ENCODE measurements around the gene SP2.

SP2 gene

DNA sequence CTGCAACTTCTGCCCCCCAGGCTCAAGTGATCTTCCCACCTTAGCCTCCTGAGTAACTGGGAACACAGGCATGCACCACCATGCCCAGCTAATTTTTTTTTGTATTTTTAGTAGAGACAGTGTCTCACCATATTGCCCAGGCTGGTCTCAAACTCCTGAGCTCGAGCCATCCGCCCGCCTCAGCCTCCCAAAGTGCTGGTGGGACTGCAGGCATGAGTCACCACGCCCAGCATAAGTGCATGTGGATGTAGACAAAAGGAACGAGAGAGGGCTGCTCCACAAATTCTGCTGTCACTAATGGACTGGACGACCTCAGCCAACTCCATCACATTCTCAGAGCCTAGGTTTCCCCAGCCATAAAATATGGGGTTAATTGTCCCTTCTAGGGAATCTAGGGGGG, 7.7 kb upstream of the SP2 start:
- no peak for FAIRE-seq
- DNase-seq (ENCODE audit: insufficient read length, low spot score) = no peak

DNA sequence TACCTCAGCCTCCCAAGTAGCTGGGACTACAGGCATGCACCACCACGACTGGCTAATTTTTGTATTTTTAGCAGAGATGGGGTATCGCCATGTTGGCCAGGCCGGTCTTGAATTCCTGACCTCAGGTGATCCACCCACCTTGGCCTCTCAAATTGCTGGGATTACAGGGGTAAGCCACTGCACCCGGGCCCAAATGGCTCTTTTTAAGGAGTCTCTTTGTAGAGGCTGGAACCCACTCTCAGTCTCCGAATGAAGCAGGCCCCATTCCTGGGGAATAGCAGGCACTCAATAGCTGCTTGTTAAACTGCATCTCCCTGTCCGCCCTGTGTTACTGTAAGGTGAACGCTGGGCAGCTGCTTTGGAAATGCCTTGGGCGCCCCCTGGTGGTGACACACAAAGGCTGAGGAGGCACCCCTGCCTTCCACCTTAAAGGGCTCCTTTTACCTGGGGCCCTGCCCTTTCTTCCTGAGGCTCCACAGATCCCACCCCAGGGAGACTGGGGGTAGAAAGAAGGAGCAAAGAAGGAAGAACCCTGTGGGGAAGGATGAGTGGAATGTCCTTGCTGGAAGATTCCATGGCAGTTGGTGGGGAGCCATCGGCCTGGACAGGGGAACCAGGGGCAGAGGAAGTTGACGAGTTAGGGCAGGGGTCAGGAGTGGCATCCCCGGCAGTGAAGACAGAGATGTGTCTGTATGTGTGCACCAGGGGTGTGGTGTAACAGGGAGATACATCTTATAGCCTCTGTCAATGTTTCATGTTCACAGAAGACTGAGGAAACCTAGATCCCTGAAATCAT, 6.1 kb upstream of the SP2 start:
- FAIRE-seq = peak; percentile 90
- DNase-seq (ENCODE audit: insufficient read length, low spot score) = peak; percentile 91

DNA sequence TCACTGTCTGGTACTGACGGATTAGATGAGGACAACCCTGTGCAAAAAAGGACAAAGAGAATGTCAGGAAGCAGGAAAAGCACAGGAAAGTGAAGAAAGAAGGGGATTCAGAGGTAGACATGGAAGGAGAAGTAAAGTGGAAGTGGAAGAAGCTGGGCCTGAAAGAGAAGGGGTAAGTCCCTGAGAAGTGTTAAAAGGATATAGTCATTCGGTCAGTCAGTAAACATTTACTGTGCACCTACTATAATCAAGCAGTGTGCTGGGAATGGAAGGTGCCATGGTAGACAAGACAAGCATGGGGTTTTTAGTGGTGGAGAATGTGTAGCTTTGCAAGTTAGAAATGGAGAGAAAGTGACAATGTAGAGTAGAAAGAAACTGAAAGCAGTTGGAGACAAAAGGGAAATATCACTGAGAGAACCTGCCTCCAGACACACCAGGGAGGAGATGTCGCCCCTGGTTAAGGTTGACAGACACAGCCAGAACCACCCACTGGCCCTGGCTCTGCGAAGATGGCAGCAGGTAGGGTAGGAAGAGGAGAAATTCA, 4.4 kb upstream of the SP2 start:
- FAIRE-seq = no peak
- no peak for DNase-seq (ENCODE audit: insufficient read length, low spot score)

DNA sequence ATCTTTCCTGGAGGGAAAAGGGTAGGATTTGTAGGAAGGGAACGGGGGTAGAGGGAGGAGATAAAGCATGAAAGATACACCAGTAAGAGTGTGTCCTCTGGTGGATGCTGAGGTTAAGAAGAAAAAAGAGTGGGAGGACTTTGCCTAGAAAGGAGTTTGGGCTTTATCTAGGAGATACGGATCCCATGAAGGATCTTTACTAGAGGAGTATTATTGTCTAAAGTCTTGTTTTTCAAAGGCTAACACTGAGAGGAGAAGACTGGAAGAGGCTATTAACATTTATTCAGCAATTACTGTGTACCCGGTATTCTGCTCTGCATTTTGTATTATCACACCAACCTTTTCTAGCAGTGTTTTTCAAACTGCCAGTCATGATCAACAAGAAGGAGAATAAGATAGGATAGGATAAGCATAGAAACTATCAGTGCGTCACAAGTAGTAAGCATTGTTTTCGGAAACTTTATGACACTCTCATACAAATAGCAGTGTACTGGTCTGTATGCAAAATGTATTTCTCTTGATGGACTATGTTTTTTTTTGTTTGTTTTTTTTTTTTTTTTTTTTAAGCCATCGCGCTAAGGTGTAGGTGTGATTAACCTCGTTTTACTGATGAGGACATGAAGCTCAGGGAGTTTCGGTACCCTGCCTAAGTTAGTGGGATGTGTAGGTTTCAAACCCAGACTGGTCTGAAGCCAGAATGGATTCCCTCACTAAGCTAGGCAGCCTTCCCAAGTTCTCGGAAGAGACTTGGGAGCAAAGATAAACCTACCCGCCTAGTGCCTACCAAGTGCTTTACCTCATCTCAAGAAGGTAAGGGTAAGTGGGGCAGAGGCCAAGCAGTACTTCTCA, 1.3 kb upstream of the SP2 start:
- DNase-seq (ENCODE audit: insufficient read length, low spot score) (no peak), FAIRE-seq (no peak)

DNA sequence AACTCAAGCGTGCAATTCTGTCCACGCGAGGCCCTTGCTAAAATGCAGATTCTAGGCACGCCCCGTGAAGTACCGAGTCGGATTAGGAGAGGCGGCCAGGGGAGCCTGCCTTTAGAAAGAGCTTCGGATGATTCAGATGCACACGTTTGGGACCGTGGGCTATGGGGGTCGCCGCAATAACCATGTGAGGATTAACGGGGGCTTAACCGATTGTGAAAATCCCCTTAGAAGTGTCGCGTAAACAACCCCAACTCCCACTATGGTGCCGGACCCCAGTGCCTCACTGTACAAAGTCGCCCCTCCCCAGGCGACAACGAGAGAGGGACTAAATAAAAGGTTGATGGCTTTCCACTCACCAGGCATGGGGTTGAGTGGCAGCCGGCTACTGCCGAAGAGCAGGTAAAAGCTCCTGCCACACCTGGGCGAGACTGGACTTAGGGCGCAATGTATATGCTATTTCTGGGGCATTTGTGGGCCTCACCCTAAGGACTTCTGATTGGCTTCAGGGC, 635 bp upstream of the SP2 start:
- no peak for DNase-seq (ENCODE audit: insufficient read length, low spot score)
- peak; percentile 9 for FAIRE-seq

DNA sequence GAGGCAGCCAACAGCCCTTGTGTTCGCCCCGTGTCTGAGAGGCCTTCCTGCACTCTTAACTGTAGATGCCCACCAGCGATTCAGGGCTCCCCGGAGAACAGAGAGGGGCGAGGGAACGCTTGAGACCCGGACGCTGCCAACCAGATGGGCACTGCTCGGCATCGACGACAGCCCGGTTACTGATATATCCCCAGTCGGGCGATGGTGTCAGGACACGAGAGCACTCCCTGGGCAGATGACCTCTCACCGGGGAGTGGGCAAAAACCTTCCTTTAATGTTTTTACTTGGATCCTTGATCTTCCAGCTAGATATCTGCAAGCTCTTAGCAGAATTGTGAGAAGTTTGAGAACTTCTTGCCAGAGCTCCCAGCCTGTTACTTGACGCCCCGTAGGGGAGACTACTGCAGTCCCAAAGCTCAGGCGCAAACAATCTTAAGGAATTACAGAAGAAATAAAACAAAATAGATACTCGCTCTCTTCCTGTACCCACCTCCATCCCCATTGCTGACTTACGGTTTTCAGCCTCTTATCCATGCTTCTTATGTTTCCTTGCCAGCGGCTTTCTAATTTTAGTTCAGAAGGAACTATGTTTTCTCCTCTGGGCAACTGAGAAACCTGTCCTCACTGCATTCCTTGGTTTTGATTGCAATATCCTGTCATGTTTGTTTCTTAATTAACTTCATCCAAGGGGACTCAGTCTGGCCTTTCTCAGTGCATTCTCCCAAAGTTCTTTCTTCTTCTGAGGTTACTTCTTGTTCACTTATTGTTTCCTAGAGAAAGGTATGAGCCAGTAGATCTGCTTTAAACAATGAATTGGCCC, 845 bp downstream of the SP2 start:
- no peak for FAIRE-seq

DNA sequence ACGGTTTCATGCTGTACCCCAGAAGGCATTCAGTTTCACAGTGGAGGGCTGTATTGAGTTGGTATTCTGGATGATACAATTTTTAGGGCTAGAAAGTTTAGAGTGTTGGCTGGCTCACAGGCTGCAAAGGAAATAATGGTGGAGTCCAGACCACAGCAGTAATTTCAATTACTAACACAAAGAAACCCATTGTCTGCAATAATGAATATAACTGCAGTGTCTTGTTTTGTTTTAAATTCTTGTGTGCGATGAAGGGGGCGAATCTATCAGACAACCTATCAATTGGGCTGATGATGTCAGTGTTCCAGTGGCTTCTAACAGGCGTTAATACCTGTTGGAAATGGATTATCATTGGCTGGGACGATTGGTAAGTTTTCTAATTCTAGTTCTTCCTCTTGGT, 1.5 kb downstream of the SP2 start:
- DNase-seq (ENCODE audit: insufficient read length, low spot score) (no peak), FAIRE-seq (no peak)

More for the DNA sequence above, 845 bp downstream of the SP2 start:
- DNase-seq (ENCODE audit: insufficient read length, low spot score) = peak; percentile 45

DNA sequence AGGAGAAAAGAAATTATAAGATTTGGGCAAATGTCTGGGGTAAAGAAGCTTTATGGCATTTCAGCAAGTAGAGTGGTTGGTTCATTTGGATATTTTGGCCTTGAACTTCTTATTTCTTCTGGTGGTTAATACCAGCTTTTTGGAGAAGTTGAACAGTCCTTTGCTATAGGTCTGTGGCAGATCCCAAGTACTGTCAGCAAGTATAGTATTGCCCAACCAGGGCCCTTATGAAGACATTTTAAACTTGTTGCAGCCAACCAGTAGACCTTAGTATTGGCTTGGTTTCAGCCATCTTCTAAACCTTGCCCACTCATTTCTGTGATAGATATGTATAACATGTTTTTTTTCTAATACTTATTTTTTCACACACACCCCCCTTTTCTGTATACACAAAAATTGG, 2.2 kb downstream of the SP2 start:
- DNase-seq (ENCODE audit: insufficient read length, low spot score) (no peak), FAIRE-seq (no peak)

DNA sequence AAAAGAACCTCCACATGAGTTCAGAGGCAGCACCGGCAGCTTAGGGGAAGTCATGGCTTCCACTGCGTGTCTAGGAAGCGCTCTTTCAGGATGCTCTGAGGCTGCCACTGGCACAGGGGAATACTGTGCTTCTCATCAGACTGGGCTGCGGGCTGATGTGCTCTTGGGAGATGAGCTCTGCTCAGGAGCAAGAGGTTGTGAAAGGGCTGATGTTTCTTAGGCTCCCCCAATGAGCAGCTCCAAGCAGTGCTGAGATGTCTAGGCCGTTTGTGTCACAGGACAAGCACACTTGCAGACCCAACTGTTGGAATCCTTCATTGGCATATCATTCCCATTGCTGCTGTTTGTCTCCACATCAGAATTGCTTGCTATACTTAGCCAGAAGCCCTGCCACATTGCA, 3.6 kb downstream of the SP2 start:
- FAIRE-seq (no peak), DNase-seq (ENCODE audit: insufficient read length, low spot score) (no peak)

DNA sequence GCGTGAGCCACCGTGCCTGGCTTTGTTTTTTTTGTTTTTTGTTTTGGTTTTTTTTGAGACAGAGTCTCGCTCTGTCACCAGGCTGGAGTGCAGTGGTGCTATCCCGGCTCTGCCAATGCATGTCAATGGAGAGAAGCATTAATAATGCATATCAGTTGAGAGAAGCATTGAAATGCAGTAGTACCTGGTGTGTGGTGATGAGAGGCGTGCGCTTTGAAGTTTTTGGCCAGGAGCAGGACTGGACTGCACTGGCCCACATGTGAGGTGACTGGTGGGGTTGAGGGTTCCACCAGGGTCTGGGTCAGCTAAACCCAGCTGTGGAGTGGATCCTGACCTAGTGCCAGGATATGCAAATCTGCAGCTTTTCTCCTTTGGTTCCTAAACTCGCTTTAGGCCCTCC, 5.4 kb downstream of the SP2 start:
- FAIRE-seq (no peak), DNase-seq (ENCODE audit: insufficient read length, low spot score) (no peak)

DNA sequence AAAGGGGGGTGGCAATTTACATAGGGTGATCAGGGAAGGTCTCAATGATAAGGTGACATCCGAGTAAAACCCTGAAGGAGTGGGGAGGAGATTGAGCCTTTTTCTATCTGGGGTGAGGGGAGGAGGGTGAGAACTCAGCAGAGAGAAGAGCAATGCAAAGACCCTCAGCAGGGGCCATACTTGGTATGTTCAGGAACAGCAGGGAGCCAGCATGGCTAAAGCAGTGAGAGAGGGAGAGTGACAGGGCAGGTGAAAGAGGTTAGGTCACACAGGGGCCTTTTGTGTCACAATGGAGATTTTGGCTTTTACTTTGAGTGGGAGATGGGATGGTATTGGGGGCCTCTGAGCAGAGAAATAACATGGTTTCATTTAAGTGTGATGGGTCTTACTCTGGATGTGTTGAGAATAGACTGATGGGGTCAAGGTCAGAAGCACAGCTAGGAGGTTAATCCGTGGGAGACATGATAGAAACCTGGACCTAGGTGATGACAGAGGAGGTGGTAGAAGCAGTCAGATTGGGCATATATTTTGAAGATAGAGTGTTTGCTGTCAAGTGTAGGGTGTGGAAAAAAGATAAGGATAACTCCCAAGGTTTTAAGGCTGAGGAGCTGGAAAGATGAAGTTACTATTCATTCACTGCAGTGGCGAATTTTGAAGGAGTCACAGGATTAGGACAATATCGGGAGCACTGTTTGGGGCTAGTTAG, 6.2 kb downstream of the SP2 start:
- DNase-seq (ENCODE audit: insufficient read length, low spot score) (no peak), FAIRE-seq (no peak)

DNA sequence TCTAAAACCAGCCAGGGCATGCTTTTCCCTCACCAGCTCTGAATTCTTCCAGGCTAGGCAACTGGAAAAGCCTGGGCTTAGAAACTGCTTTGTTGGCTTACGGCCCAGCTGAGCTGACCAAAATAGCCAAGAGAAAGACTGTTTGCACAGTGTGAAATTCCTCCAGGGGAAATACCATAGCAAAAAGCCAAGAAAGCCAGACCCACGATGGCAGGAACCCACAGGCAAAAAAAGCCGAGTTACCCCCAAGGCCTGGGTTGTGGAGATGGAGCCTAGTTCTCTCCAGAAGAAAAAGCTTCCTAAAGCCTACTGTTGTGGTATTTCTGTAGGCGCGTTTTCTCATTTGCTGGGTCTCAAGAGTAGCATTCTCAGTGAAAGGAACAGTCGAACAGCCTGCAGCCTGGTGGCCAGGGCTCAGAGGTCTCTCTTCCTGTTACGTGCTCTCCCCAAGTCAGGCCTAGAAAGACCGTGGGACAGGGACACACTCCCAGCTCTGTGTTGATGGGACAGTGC, 9.2 kb downstream of the SP2 start:
- DNase-seq (ENCODE audit: insufficient read length, low spot score) (no peak), FAIRE-seq (no peak)

DNA sequence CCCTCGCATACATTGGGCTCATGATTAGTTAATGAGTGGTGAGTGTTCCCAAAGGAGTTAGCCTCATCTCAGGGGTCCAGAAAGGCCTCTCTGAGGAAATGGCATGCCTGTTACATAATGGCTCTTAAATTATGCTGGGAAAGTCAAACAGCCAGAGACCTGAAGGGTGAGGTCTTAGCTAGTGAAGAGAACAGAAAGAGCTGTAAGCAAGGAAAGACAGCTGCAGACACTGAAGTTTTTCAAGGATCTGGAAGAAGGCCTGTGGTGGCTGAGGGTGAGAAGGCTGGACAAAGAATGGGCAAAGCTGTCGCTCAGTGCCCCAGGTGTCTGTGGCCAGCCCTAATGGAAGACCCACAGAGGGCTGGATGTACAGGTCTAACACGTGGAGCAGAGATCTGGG, 10.4 kb downstream of the SP2 start:
- FAIRE-seq = no peak
- DNase-seq (ENCODE audit: insufficient read length, low spot score) = no peak

DNA sequence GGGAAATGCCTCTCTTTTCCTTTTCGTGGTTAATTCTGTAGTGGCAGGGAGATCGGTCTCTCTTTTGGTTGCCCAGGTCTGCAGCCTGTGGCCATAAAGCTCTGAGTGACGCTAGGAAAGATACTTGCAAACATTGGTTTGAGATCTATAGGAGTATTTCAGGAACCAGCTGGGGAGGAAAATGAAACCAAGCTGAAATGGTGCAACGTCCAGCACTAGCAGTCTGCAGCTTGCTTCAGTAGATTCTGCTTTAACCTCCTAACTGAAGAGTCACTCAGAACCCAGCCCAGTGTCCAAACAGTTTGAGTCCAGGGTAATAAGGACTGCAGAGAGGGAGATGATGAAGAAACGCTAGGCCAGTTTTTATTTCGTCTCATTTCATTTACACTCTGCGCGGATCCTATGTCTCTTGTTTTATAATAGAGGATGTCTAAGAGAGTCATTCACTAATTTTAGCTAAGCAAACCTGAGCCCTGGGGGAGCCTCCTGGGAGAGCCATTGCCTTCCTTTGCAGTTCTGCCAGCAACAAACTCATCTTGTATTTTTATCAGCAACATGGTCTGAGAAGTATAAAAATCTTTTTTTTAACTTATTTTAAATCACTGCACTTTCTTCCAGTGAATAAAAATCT, 12.0 kb downstream of the SP2 start:
- no peak for FAIRE-seq
- DNase-seq (ENCODE audit: insufficient read length, low spot score) = no peak

DNA sequence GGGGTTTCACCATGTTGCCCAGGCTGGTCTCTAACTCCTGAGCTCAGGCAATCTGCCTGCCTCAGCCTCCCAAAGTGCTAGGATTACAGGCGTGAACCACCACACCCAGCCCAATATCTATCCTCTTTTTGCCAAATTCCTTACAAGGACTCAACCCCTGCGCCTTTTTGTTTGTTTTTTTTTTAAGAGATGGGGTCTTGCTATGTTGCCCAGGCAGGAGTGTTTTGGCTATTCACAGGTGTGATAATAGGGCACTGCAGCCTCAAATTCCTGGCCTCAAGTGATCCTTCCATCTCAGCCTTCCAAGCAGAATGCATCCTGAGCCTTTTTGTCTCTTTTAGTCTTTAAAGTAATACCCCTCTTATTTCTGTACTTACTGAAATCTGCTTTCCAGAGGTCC, 17.0 kb downstream of the SP2 start:
- FAIRE-seq = no peak
- no peak for DNase-seq (ENCODE audit: insufficient read length, low spot score)

DNA sequence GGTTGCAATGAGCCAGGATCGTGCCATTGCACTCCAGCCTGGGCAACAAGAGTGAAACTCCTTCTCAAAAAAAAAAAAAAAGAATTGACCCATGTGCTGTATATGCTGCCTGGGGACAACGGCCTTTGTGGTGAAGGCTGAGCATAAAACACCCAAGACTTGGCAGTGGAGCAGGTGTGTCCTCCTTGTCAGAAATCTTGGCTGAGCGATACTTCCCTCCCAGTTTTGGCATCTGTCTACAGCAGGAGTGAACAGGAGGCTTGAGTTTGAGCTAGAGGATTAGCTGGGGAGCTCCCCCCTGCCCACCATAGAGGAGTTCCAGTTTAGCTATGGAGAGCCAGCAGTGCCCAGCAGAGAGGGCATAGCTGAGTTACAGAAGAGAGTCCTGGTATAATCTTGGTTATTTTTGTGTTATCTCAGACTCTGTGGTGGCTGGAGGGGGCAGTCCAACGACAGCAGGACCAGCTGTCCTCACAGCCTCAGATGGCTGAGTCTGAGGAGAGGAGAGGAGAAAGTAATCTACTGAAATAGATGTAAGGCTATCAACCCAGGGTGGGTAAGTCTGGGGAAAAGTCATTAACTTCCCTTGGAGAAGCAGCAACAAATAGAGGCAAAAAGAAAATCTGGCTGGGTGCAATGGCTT, 18.4 kb downstream of the SP2 start:
- FAIRE-seq = no peak
- DNase-seq (ENCODE audit: insufficient read length, low spot score) = no peak

DNA sequence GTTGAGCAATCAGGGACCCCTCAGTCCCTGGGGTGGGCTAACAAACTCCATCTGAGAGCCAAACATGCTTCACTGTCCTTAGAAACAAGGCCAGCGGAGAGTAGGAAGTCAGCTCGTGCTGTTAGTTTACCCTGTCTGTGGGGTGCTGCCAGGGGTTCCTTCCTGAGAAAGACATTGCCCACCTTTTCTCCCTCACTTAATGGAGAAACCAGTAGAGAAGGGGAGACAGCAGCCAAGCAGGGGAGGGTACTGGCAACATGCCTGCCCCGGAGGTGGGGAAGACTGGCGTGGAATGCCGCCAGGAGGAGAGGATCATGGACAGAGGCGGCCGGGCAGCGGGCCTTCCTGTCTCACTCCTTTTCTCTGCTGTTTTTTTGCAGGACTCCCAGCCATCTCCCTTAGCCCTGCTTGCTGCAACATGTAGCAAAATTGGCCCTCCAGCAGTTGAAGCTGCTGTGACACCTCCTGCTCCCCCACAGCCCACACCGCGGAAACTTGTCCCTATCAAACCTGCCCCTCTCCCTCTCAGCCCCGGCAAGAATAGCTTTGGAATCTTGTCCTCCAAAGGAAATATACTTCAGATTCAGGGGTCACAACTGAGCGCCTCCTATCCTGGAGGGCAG, 19.9 kb downstream of the SP2 start:
- DNase-seq (ENCODE audit: insufficient read length, low spot score) (no peak), FAIRE-seq (no peak)

DNA sequence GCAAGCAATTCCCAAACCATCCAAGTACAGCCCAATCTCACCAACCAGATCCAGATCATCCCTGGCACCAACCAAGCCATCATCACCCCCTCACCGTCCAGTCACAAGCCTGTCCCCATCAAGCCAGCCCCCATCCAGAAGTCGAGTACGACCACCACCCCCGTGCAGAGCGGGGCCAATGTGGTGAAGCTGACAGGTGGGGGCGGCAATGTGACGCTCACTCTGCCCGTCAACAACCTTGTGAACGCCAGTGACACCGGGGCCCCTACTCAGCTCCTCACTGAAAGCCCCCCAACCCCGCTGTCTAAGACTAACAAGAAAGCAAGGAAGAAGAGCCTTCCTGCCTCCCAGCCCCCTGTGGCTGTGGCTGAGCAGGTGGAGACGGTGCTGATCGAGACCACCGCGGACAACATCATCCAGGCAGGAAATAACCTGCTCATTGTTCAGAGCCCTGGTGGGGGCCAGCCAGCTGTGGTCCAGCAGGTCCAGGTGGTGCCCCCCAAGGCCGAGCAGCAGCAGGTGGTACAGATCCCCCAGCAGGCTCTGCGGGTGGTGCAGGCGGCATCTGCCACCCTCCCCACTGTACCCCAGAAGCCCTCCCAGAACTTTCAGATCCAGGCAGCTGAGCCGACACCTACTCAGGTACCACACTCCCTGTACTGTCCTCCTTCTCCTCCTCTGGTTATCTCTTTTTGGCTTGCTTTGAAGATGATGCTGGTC, 20.6 kb downstream of the SP2 start:
- no peak for FAIRE-seq
- no peak for DNase-seq (ENCODE audit: insufficient read length, low spot score)

Data from HTR-8/SVneo (cell line).